HG03432 (cell line): Measurements from ENCODE around the gene ZYG11A.

Experiments
- ATAC-seq: cut with Tn5 transposase; IDR thresholded peaks from one replicate; pipeline ENCODE4 v1.9.1; 2021; ENCODE audit warnings: mild to moderate bottlenecking, moderate library complexity; ENCODE audit not compliant: unreplicated experiment

The ZYG11A gene

GRCh38 chr1:52876843-52877242, 34.3 kb downstream of the ZYG11A start:
- no peak for ATAC-seq

GRCh38 chr1:52877554-52877953, 35.0 kb downstream of the ZYG11A start:
- ATAC-seq = no peak

- ATAC-seq = no peak
Measured at GRCh38 chr1:52880206-52880605, 37.6 kb downstream of the ZYG11A start.

GRCh38 chr1:52887483-52887882, 44.9 kb downstream of the ZYG11A start:
- ATAC-seq = no peak

GRCh38 chr1:52892424-52893215, 50.1 kb downstream of the ZYG11A start:
- ATAC-seq = no peak

GRCh38 chr1:52899445-52899894, 56.9 kb downstream of the ZYG11A start:
- no peak for ATAC-seq

GRCh38 chr1:52900402-52900801, 57.8 kb downstream of the ZYG11A start:
- no peak for ATAC-seq

GRCh38 chr1:52901384-52901783, 58.8 kb downstream of the ZYG11A start:
- no peak for ATAC-seq

- no peak for ATAC-seq
Measured at GRCh38 chr1:52904208-52904926, 61.8 kb downstream of the ZYG11A start.

GRCh38 chr1:52904927-52905698, 62.6 kb downstream of the ZYG11A start:
- no peak for ATAC-seq

- no peak for ATAC-seq
Measured at GRCh38 chr1:52906135-52906603, 63.6 kb downstream of the ZYG11A start.

- no peak for ATAC-seq
Measured at GRCh38 chr1:52907068-52907811, 64.7 kb downstream of the ZYG11A start.

- ATAC-seq = no peak
Measured at GRCh38 chr1:52907812-52908153, 65.2 kb downstream of the ZYG11A start.

- no peak for ATAC-seq
Measured at GRCh38 chr1:52911541-52911940, 69.0 kb downstream of the ZYG11A start.

- no peak for ATAC-seq
Measured at GRCh38 chr1:52913014-52913413, 70.5 kb downstream of the ZYG11A start.

- ATAC-seq = no peak
Measured at GRCh38 chr1:52913537-52913936, 71.0 kb downstream of the ZYG11A start.

GRCh38 chr1:52914463-52914862, 71.9 kb downstream of the ZYG11A start:
- no peak for ATAC-seq

- ATAC-seq = no peak
Measured at GRCh38 chr1:52915211-52915854, 72.8 kb downstream of the ZYG11A start.

GRCh38 chr1:52915855-52916220, 73.3 kb downstream of the ZYG11A start:
- ATAC-seq = no peak

- no peak for ATAC-seq
Measured at GRCh38 chr1:52916241-52916975, 73.8 kb downstream of the ZYG11A start.
